ENCODE data around the gene VTI1B.
"Not testable (repeated sequence)": the region's sequence is repeated elsewhere in the genome, so short reads cannot be mapped to it uniquely, and the experiment has no call there.

DNA sequence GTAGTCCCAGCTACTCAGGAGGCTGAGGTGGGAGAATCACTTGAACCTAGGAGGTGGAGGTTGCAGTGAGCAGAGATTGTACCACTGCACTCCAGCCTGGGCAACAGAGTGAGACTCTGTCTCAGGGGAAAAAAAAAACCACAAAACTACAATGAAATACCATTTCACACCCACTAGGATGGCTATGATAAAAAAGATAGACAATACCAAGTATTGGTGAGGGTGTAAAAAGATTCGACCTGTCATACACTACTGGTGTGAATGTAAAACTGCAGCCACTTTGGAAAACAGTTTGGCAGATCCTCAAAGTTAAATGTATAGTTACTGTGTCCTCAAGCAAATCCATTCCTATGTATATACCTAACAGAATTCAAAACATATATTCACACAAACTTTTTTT, 48.3 kb downstream of the VTI1B start:
- TF ChIP-seq, protein P1, sequence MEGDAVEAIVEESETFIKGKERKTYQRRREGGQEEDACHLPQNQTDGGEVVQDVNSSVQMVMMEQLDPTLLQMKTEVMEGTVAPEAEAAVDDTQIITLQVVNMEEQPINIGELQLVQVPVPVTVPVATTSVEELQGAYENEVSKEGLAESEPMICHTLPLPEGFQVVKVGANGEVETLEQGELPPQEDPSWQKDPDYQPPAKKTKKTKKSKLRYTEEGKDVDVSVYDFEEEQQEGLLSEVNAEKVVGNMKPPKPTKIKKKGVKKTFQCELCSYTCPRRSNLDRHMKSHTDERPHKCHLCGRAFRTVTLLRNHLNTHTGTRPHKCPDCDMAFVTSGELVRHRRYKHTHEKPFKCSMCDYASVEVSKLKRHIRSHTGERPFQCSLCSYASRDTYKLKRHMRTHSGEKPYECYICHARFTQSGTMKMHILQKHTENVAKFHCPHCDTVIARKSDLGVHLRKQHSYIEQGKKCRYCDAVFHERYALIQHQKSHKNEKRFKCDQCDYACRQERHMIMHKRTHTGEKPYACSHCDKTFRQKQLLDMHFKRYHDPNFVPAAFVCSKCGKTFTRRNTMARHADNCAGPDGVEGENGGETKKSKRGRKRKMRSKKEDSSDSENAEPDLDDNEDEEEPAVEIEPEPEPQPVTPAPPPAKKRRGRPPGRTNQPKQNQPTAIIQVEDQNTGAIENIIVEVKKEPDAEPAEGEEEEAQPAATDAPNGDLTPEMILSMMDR (IDR thresholded peaks at IDR 0.05; ENCODE audit: low read depth, low read length) = not testable (repeated sequence)
- not testable (repeated sequence) for TF ChIP-seq POLR2A (IDR thresholded peaks at IDR 0.05; ENCODE audit: extremely low read depth, insufficient read length); MYC (IDR thresholded peaks at IDR 0.05; ENCODE audit: low read depth, low read length)
